GM21576 (cell line): Measurements from ENCODE around the gene HOXD10.

Experiments used
- ATAC-seq: cut with Tn5 transposase; IDR thresholded peaks from one replicate; pipeline ENCODE4 v1.9.1; 2021; ENCODE audit warnings: mild to moderate bottlenecking, moderate library complexity; ENCODE audit not compliant: unreplicated experiment

HOXD10 gene

GRCh38 chr2:176160986-176161824 lies 44.6 kb downstream of the HOXD10 start:
- ATAC-seq: no peak

- no peak for ATAC-seq
Observed at GRCh38 chr2:176161825-176162626, 45.4 kb downstream of the HOXD10 start.

- ATAC-seq: no peak
Observed at GRCh38 chr2:176162911-176163671, 46.5 kb downstream of the HOXD10 start.

- no peak for ATAC-seq
Observed at GRCh38 chr2:176163672-176164056, 47.1 kb downstream of the HOXD10 start.

- ATAC-seq: no peak
Observed at GRCh38 chr2:176164201-176164600, 47.6 kb downstream of the HOXD10 start.

- no peak for ATAC-seq
Observed at GRCh38 chr2:176164611-176165369, 48.2 kb downstream of the HOXD10 start.

- ATAC-seq: no peak
Observed at GRCh38 chr2:176165370-176166050, 48.9 kb downstream of the HOXD10 start.

GRCh38 chr2:176166272-176166671 lies 49.7 kb downstream of the HOXD10 start:
- ATAC-seq: no peak

- no peak for ATAC-seq
Observed at GRCh38 chr2:176167398-176167797, 50.8 kb downstream of the HOXD10 start.

- ATAC-seq: no peak
Observed at GRCh38 chr2:176169181-176169580, 52.6 kb downstream of the HOXD10 start.
